ENCODE results near the gene USH2A. TPM values are rescaled to one million over a fixed set of nuclear protein-coding genes. Genes with fewer than 3 reads are reported as not detected.

The USH2A gene
- polyA plus RNA-seq, 2 of the 4 experiments (the other 2 are of a cell fraction), result not detected

DNA sequence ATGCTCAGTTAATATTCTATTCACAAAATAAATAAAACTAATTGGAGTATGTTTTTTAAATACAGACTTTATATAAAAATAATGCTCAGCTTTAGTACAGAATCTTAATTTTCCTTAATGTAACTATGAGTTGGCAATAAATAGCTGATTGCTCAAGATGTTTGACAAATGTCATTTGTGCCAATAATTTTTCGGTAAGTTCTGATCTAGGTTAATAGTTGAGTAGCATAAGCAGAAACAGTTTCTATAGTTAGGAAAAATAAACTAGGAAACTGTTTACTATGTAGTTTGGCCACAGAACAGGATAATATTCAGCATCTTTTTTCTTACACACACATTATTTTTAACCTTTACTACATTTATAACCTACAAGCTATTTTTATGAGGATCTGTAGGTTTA, 815.8 kb downstream of the USH2A start:
- ATAC-seq (no peak), DNase-seq (ENCODE audit: low read depth in 1 of 2, low spot score in 1 of 2) (no peak), FAIRE-seq (no peak)
- H3K4me1 ChIP-seq, result peaks cover 10% of the 10 kb centered on the region; the same call in 2 of the 3 replicates
- 32% methylated on average over 1 of the region's 1 CpG for WGBS (ENCODE audit: missing lambda C conversion rate)
- H3K4me2 ChIP-seq, result no peak overlapping the region
- H3K27ac ChIP-seq, result no peak overlapping the region
- CTCF ChIA-PET, result interaction anchor here (1.0 to 1.6 kb wide), 3 partner anchors 16 to 36 kb away, joined by 3 to 5 read pairs (median 4); no protein-coding TSS in a partner anchor
- H3K9me3 ChIP-seq, result no peaks in the 10 kb centered on the region
- no peak for TF ChIP-seq KDM5A (IDR thresholded peaks at IDR 0.05)
- TF ChIP-seq RFX5 (IDR thresholded peaks at IDR 0.05), result no peak
- no peak for TF ChIP-seq FOXS1 (CRISPR knock-in tag; IDR thresholded peaks at IDR 0.05)
- no peak for TF ChIP-seq RCOR1 (IDR thresholded peaks at IDR 0.05; ENCODE audit: low read depth, low read length)
- TF ChIP-seq, protein P1, sequence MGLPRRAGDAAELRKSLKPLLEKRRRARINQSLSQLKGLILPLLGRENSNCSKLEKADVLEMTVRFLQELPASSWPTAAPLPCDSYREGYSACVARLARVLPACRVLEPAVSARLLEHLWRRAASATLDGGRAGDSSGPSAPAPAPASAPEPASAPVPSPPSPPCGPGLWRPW (IDR thresholded peaks at IDR 0.05), result no peak
- no peak for TF ChIP-seq ZNF302 (CRISPR knock-in tag; IDR thresholded peaks at IDR 0.05)
- TF ChIP-seq MAZ (IDR thresholded peaks at IDR 0.05; ENCODE audit: borderline replicate concordance, low read depth, low read length), result no peak
- TF ChIP-seq ZFP36 (IDR thresholded peaks at IDR 0.05; ENCODE audit: borderline replicate concordance, partially characterized antibody), result no peak
- no peak for TF ChIP-seq CHD2 (IDR thresholded peaks at IDR 0.05; ENCODE audit: low read length, partially characterized antibody)
- no peak for TF ChIP-seq PBX3 (IDR thresholded peaks at IDR 0.05)
- TF ChIP-seq MAFK (IDR thresholded peaks at IDR 0.05; ENCODE audit: partially characterized antibody), result no peak
- TF ChIP-seq GATA3 (IDR thresholded peaks at IDR 0.05; ENCODE audit: borderline replicate concordance), result no peak
- TF ChIP-seq HMGXB4 (CRISPR knock-in tag; IDR thresholded peaks at IDR 0.05; ENCODE audit: borderline replicate concordance), result no peak
- TF ChIP-seq, protein P2, sequence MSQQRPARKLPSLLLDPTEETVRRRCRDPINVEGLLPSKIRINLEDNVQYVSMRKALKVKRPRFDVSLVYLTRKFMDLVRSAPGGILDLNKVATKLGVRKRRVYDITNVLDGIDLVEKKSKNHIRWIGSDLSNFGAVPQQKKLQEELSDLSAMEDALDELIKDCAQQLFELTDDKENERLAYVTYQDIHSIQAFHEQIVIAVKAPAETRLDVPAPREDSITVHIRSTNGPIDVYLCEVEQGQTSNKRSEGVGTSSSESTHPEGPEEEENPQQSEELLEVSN (IDR thresholded peaks at IDR 0.05; ENCODE audit: borderline replicate concordance, low read depth), result no peak
- no peak for TF ChIP-seq EP300 (IDR thresholded peaks at IDR 0.05)
- no peak for TF ChIP-seq REST (IDR thresholded peaks at IDR 0.05)
- no peak for TF ChIP-seq FOSL2 (IDR thresholded peaks at IDR 0.05)
- no peak for TF ChIP-seq FOSL2 (CRISPR knock-in tag; IDR thresholded peaks at IDR 0.05)
- no peak for TF ChIP-seq NFE2L2 (conservative IDR thresholded peaks at IDR 0.05; ENCODE audit: low read length)
- no peak for TF ChIP-seq NR3C1 (IDR thresholded peaks at IDR 0.05)
- POLR2A ChIA-PET, result no interaction called here
- H3K4me3 ChIP-seq, result no peak overlapping the region
